CD1c-positive myeloid dendritic cell (primary cell): ENCODE data around the gene HIVEP3.

Experiments used
- DNase-seq: peaks from one replicate; pipeline ENCODE4 v3.0.0-alpha.2; 2016; ENCODE audit errors: extremely low spot score

The HIVEP3 gene

GRCh38 chr1:41652384-41653265 lies 266.1 kb downstream of the HIVEP3 start:
- DNase-seq: no peak

- peak; percentile 58 for DNase-seq
These were observed 268.5 kb downstream of the HIVEP3 start for GRCh38 chr1:41650028-41650880.

- no peak for DNase-seq
These were observed 269.2 kb downstream of the HIVEP3 start for GRCh38 chr1:41649396-41650027.

GRCh38 chr1:41648844-41649243 lies 269.9 kb downstream of the HIVEP3 start:
- no peak for DNase-seq

- DNase-seq: no peak
These were observed 270.5 kb downstream of the HIVEP3 start for GRCh38 chr1:41648230-41648629.

GRCh38 chr1:41647221-41648135 lies 271.2 kb downstream of the HIVEP3 start:
- DNase-seq: no peak

- no peak for DNase-seq
These were observed 272.5 kb downstream of the HIVEP3 start for GRCh38 chr1:41646186-41646585.

- DNase-seq: no peak
These were observed 273.7 kb downstream of the HIVEP3 start for GRCh38 chr1:41645062-41645461.

GRCh38 chr1:41642922-41643821 lies 275.6 kb downstream of the HIVEP3 start:
- DNase-seq: no peak

GRCh38 chr1:41641941-41642527 lies 276.7 kb downstream of the HIVEP3 start:
- no peak for DNase-seq

- no peak for DNase-seq
These were observed 277.3 kb downstream of the HIVEP3 start for GRCh38 chr1:41641475-41641814.

- DNase-seq: no peak
These were observed 277.8 kb downstream of the HIVEP3 start for GRCh38 chr1:41640756-41641474.

GRCh38 chr1:41640141-41640751 lies 278.5 kb downstream of the HIVEP3 start:
- DNase-seq: no peak

GRCh38 chr1:41639332-41639936 lies 279.3 kb downstream of the HIVEP3 start:
- DNase-seq: peak; percentile 68

GRCh38 chr1:41638086-41639024 lies 280.4 kb downstream of the HIVEP3 start:
- DNase-seq: no peak

GRCh38 chr1:41637367-41637766 lies 281.4 kb downstream of the HIVEP3 start:
- no peak for DNase-seq

- DNase-seq: peak; percentile 11
These were observed 285.0 kb downstream of the HIVEP3 start for GRCh38 chr1:41633764-41634163.
